KMS-11 (cell line): ENCODE data around the gene CNPPD1.

Experiments used
- H2AFZ ChIP-seq: fragments of 200-600 bp; sonication (generic); 2 replicates; pipeline ENCODE4 v1.6.1; 2016; ENCODE audit warnings: antibody characterized with exemption, mixed run types, low read depth
- H3K27ac ChIP-seq: fragments of 200-600 bp; sonication (generic); 2 replicates; pipeline ENCODE4 v1.6.1; 2016; ENCODE audit warnings: mild to moderate bottlenecking, mixed run types
- H3K27me3 ChIP-seq: fragments of 200-600 bp; sonication (generic); 2 replicates; pipeline ENCODE4 v1.6.1; 2017; ENCODE audit warnings: mild to moderate bottlenecking, low read depth, mixed run types, moderate library complexity; ENCODE audit not compliant: insufficient read depth
- H3K36me3 ChIP-seq: fragments of 200-600 bp; sonication (generic); 2 replicates; pipeline ENCODE4 v1.6.1; 2017; ENCODE audit warnings: mild to moderate bottlenecking, mixed run types; ENCODE audit not compliant: insufficient read depth
- H3K4me1 ChIP-seq: fragments of 200-600 bp; sonication (generic); 2 replicates; pipeline ENCODE4 v1.6.1; 2016; ENCODE audit warnings: mild to moderate bottlenecking, low read depth, mixed run types; ENCODE audit not compliant: poor library complexity, severe bottlenecking
- H3K4me2 ChIP-seq: fragments of 200-600 bp; sonication (generic); 2 replicates; pipeline ENCODE4 v1.7.0; 2016; ENCODE audit warnings: mild to moderate bottlenecking, mixed run types
- H3K4me3 ChIP-seq: fragments of 200-600 bp; sonication (generic); IDR thresholded peaks from 2 replicates; pipeline ENCODE4 v1.6.1; 2017; ENCODE audit warnings: low read depth, low read length, mixed read lengths; ENCODE audit not compliant: insufficient read depth
- H3K79me2 ChIP-seq: fragments of 200-600 bp; sonication (generic); 2 replicates; pipeline ENCODE4 v1.6.1; 2016; ENCODE audit warnings: low read depth, mixed run types; ENCODE audit not compliant: insufficient read depth
- H3K9ac ChIP-seq: fragments of 200-600 bp; sonication (generic); 2 replicates; pipeline ENCODE4 v1.6.1; 2016; ENCODE audit warnings: mild to moderate bottlenecking, mixed run types
- H4K20me1 ChIP-seq: fragments of 200-600 bp; sonication (generic); 2 replicates; pipeline ENCODE4 v1.6.1; 2016; ENCODE audit warnings: mild to moderate bottlenecking, mixed run types; ENCODE audit not compliant: insufficient read depth
- TF ChIP-seq, protein P1 (sequence below): fragments of 200-600 bp; sonication (generic); conservative IDR thresholded peaks from 2 replicates; pipeline ENCODE4 v1.6.1; 2017; ENCODE audit warnings: low read depth, mild to moderate bottlenecking, antibody characterized with exemption, low read length, moderate library complexity, mixed read lengths

CNPPD1 gene

DNA sequence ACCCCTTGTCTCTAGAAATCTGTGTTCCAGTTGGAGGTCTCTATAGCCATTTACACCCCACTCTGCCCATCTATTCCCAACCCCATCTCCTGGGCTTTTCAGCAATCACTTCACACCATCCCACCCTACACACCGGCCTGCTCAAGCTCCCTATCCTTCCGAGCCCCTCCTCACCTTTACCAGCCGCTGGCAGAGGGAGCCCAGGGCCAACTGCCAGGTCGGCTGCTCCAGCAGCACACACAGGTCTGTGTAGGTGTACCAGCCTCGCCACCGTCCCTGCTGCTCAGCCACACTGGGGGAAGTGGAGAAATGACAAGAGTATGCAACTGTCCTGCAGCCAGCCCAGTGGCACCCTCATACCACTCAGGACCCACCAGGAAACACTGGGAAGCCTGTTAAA lies 3.5 kb downstream of the CNPPD1 start:
- Histone ChIP-seq H3K79me2 (0 out of 2 replicates have a peak, but pooled peaks cover 10% of the 10 kb centered on the region), H3K36me3 (no peaks in the 10 kb centered on the region), H3K27ac (no peak overlapping the region), H2AFZ (no peak overlapping the region), H3K4me3 (no peak overlapping the region), H3K9ac (no peak overlapping the region), H3K4me2 (no peak overlapping the region), H3K4me1 (peaks cover 18% of the 10 kb centered on the region), H3K27me3 (no peaks in the 10 kb centered on the region), H4K20me1 (no peaks in the 10 kb centered on the region)
- TF ChIP-seq, protein P1, sequence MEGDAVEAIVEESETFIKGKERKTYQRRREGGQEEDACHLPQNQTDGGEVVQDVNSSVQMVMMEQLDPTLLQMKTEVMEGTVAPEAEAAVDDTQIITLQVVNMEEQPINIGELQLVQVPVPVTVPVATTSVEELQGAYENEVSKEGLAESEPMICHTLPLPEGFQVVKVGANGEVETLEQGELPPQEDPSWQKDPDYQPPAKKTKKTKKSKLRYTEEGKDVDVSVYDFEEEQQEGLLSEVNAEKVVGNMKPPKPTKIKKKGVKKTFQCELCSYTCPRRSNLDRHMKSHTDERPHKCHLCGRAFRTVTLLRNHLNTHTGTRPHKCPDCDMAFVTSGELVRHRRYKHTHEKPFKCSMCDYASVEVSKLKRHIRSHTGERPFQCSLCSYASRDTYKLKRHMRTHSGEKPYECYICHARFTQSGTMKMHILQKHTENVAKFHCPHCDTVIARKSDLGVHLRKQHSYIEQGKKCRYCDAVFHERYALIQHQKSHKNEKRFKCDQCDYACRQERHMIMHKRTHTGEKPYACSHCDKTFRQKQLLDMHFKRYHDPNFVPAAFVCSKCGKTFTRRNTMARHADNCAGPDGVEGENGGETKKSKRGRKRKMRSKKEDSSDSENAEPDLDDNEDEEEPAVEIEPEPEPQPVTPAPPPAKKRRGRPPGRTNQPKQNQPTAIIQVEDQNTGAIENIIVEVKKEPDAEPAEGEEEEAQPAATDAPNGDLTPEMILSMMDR = no peak

DNA sequence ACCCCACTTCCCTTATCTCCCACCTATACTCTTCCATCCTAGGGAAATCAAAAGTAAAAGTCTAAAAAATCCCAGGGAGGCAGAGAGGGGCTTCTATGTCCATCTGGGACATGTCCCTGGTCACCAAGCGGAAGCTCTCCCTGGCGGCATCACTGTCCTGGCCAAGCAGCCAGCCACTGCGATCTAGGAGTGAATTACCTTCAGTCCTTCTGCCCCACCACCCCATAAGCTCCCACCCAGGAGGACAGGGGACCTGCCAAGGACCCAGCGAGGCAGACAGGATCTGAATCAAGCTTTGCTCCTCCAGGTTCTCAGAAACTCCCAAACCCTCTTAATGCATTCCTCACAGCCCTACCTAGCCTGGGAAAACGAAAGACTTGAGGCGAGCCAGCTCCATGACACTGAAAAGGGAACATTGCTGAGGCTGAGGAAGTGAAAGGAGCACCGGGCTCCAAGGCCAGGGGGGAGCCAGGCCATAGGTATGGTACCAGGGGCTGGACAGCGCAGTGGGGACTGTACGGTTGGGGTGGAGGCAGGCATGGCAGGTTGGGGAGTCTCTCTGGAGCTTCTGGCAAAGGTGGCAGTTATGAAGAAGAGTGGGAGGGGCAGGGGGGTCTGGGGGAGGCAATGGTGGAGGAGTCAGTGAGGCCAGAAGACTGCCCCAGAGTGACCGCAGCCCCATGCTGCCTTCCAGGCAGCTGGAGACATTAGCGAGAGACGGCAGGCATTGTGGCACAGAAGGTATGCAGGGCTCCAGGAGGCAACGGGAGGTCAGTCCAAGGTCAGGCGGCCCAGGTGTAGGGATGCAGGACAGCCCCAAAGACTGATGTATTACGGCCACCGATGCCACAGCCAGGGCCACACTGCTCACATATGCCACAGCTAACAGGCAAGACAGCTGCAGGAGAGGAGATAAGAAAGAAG lies 4.2 kb downstream of the CNPPD1 start:
- no peak overlapping the region for H3K4me3 ChIP-seq
- no peak overlapping the region for H3K27ac ChIP-seq
- H3K9ac ChIP-seq = no peak overlapping the region
- H3K4me1 ChIP-seq = peaks cover 20% of the 10 kb centered on the region
- no peak overlapping the region for H2AFZ ChIP-seq
- TF ChIP-seq, protein P1 = no peak
- H3K36me3 ChIP-seq = no peaks in the 10 kb centered on the region
- H4K20me1 ChIP-seq = no peaks in the 10 kb centered on the region
- no peak overlapping the region for H3K4me2 ChIP-seq
- no peaks in the 10 kb centered on the region for H3K27me3 ChIP-seq
- H3K79me2 ChIP-seq = 0 out of 2 replicates have a peak, but pooled peaks cover 10% of the 10 kb centered on the region

DNA sequence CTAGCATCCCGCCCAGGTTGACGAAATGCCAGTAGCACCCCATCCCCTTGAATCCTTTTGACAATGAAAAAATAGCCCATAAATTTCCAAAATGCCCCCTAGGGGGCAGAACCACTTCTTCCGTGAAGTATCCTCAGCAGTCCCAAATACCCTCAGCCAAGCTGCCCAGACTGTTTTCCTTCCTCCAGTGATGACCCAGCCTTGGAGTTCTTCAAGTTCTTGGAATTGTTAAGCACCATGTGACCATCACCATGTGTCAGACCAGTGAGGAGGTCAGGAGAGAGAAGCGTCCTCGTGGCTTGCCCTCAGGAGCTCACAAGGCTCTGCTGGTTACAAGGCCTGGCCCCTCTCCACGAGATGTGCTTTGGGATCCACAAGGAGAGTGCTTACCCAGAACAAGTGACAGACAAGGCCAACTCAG lies 5.5 kb downstream of the CNPPD1 start:
- H3K79me2 ChIP-seq = 0 out of 2 replicates have a peak, but pooled peaks cover 10% of the 10 kb centered on the region
- H3K9ac ChIP-seq = no peak overlapping the region
- no peak overlapping the region for H3K4me3 ChIP-seq
- H3K4me2 ChIP-seq = no peak overlapping the region
- H3K4me1 ChIP-seq = peaks cover 20% of the 10 kb centered on the region
- H3K36me3 ChIP-seq = no peaks in the 10 kb centered on the region
- TF ChIP-seq, protein P1 = peak; percentile 89
- no peak overlapping the region for H2AFZ ChIP-seq
- no peak overlapping the region for H3K27ac ChIP-seq
- no peaks in the 10 kb centered on the region for H4K20me1 ChIP-seq
- no peaks in the 10 kb centered on the region for H3K27me3 ChIP-seq

DNA sequence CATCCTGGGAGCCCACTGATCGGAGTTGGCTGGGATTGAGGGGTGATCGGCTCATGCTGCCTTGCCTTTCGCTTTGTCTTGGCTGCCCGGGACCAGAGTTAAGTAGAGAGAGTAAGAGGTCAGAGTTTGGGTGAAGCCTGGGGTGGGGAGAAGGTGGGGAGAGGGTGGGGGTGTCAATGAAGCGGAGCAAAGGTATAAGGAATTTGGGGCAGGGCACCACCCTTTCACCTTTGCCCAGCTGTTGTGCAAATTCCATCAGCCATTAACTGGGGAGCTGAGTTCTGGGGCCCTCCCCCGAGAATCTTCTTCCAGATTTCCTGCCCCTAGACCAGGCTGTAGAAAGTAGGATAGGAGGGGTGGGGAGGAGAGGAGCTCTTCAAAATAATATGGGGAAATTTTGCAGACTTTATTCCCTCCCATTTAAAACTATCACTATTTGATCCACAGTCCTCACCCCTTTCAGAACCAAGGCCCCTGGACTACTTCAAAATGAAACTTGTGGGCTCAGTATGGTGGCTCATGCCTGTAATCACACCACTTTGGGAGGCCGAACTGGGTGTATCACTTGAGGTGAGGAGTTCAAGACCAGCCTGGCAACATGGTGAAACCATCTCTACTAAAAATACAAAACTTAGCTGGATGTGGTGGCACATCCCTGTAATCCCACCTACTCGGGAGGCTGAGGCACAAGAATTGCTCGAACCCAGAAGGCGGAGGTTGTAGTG lies 6.6 kb downstream of the CNPPD1 start, which contains the start of gene SLC23A3:
TSS of gene SLC23A3 (minus strand) at position 100 of the 725 bp plus-strand sequence. CDS start at position 55, 45 bp downstream.
- TF ChIP-seq, protein P1 = no peak
- Histone ChIP-seq H3K79me2 (no peaks in the 10 kb centered on the region), H3K9ac (no peak within 1 kb of the TSS), H3K36me3 (no peaks in the 10 kb centered on the region), H3K27ac (no peak within 1 kb of the TSS), H2AFZ (0 out of 2 replicates have a peak within 1 kb of the TSS, but pooled peaks have one; percentile 16), H4K20me1 (no peaks in the 10 kb centered on the region), H3K4me3 (no peak within 1 kb of the TSS), H3K4me1 (peaks cover 12% of the 10 kb centered on the region), H3K4me2 (no peak within 1 kb of the TSS), H3K27me3 (no peaks in the 10 kb centered on the region)
